Measurements from ENCODE around the gene PMF1. TPM values are rescaled to one million over a fixed set of nuclear protein-coding genes. Genes with fewer than 3 reads are reported as not detected.
"Not testable (repeated sequence)": the region's sequence is repeated elsewhere in the genome, so short reads cannot be mapped to it uniquely, and the experiment has no call there.

PMF1 gene
- total RNA-seq (2014; rRNA removed; shearing (Covaris generic)) = 76.6 and 81.0 TPM in 2 replicates

DNA sequence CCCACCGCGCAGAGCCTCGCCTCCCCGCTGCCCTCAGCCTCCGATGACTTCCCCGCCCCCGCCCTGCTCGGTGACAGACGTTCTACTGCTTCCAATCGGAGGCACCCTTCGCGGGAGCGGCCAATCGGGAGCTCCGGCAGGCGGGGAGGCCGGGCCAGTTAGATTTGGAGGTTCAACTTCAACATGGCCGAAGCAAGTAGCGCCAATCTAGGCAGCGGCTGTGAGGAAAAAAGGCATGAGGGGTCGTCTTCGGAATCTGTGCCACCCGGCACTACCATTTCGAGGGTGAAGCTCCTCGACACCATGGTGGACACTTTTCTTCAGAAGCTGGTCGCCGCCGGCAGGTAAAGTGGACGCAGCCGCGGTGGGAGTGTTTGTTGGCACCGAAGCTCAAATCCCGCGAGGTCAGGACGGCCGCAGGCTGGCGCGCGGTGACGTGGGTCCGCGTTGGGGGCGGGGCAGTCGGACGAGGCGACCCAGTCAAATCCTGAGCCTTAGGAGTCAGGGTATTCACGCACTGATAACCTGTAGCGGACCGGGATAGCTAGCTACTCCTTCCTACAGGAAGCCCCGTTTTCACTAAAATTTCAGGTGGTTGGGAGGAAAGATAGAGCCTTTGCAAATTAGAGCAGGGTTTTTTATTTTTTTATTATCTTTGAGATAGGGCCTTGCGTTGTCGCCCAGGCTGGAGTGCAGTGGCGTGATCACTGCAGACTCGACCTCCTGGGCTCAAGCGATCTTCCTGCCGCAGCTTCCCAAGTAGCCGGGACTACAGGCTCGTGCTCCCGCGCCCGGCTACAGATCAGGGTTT lies at the start of gene PMF1:
Gene PMF1, plus strand, starts transcription at position 175 of the 811 bp plus-strand sequence. Its CDS starts 9 bp downstream, at position 184.
- peak; percentile 94 for DNase-seq (ENCODE audit: low read depth)

DNA sequence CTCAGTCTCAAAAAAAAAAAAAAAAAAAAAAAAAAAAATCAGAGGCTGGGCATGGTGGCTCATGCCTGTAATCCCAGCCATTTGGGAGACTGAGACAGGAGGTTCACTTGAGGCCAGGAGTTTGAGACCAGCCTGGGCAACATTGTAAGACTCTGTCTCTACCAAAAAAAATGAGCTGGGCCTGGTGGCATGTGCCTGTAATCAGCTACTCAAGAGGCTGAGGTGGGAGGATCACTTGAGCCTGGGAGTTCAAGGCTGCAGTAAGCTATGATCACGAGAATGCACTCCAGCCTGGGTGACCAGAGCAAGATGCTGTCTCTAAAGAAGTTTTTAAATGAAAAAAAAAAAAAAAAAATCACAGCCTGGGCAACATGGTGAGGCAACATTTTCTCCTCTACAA lies 49.1 kb upstream of the PMF1 start:
- DNase-seq (ENCODE audit: low read depth) = no peak

DNA sequence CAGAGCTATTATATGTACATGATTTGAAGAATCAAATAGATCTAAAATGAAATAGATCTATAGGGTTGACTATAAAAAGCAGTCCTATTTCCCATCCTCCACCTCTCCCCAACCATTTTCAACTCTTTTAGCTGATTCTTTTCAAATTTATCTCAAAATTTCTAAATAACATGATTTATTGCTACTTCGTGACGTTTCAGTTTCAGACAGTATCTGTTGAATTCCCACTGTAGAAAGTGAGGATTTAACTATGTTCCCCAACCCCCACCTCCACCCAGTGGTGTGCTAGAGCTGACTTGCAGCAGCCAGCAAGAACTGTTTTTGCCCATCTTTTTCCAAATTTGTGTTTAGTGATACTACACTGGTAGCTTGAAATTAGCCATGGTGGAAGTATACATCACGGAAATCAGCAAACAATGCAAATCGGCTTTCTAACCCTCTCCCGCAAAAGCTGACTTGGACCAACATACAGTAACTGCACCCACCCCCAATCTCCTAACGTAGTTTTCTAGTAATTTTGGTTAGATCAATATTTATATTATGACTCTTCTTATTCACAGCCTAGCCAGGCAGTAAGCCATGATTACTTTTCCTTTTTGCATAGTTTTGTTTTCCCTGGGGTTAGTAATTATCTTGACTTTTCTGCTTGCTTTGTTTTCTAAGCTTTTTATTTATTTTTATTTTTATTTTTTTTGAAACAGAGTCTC lies 48.5 kb upstream of the PMF1 start:
- no peak for DNase-seq (ENCODE audit: low read depth)

DNA sequence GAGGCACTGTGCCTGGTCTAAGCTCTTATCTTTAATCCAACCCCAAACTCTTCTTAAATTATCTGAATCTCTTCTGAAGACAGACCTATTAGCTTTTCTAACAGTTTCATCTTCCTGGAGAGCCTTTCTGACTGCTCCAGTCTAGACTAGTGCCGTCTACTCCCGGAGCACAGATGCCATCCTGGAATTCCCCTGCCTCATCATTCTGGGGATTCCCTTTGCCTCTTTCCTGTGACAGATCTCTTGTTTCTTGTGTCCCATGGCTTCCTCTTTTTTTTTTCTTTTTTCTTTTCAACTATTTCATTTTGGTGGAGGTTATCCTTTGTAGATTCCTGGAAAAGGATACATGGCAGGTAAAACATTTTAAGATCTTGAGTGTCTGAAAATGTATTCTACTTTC lies 47.7 kb upstream of the PMF1 start:
- no peak for DNase-seq (ENCODE audit: low read depth)

DNA sequence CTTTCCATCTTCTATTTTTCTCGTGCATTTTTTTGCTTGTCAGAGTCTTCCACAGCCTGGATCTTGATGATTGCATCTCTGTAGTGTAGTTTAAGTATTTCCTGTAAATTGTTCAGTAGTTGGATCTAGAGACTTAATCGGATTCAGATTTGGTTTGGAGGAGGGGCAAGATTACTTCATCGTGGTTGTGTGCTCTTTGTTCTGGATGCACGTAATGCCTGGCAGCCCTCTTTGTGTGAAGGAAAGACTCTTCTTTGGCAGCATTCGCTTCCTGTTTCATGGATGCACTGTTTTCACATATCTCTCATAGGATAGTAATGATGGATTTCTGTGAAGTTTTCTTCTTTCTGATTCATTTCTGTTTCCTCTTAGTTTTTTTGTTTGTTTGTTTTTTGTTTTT lies 45.3 kb upstream of the PMF1 start:
- no peak for DNase-seq (ENCODE audit: low read depth)

DNA sequence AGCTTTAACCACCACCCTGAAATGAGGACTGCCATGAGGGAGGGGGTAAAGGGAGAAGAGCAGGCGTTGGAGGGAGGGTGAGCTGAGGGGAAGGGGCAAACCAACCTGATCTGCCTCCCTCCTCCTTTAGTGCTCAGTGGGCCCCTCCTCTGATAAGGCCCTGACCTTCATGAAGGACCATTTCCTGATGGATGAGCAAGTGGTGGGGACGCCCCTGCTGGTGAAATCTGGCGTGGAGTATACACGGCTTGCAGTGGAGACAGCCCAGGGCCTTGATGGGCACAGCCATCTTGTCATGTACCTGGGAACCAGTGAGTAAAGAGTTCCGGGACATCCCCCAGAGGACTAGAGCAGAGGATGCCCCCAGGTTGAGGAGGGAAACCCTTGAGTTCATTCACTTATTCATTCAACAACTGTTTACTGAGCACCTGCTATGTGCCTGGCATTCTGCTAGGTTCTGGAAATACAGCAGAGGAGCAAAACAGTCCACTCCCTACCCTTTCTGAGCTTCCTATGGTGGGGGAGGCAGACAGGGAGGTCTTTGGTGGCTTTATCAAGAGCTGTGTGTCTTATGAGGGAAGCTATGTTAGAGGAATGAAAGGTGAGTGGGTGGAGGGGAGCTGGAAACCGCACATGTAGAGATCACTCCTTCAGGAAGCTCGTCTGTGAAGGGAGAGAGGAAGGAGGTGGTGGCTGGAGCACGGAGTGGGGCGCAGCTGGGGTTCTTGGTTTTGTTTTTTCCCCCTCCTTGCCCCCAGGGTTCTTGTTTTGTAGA lies 39.9 kb upstream of the PMF1 start:
- DNase-seq (ENCODE audit: low read depth) = no peak

GRCh38 chr1:156176610-156177210 lies 36.1 kb upstream of the PMF1 start:
- no peak for DNase-seq (ENCODE audit: low read depth)

GRCh38 chr1:156177919-156178654 lies 34.7 kb upstream of the PMF1 start:
- no peak for DNase-seq (ENCODE audit: low read depth)

DNA sequence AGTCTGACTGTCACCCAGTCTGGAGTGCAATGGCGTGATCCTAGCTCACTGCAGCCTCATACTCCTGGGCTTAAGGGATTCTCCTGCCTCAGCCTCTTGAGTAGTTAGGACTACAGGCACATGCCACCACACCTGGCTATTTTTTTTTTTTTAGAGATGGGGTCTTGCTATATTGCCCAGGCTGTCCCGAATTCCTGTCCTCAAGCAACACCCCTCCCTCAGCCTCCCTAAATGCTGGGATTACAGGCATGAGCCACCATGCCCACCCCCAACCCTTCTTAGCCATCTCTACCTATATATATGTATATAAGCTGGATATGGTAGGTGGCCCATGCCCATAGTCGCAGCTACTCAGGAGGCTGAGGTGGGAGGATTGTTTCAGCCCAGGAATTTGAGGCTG lies 32.3 kb upstream of the PMF1 start:
- DNase-seq (ENCODE audit: low read depth) = no peak

DNA sequence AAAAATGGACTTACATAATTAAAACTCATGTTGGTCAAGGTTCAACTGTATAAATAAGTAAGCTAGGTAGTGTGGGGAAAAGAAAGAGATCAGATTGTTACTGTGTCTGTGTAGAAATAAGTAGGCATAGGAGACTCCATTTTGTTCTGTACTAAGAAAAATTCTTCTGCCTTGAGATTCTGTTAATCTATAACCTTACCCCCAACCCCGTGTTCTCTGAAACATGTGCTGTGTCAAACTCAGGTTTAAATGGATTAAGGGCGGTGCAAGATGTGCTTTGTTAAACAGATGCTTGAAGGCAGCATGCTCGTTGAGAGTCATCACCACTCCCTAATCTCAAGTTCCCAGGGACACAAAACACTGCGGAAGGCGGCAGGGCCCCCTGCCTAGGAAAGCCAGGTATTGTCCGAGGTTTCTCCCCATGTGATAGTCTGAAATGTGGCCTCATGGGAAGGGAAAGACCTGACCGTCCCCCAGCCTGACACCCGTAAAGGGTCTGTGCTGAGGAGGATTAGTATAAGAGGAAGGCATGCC lies 31.3 kb upstream of the PMF1 start:
- DNase-seq (ENCODE audit: low read depth) = not testable (repeated sequence)

- not testable (repeated sequence) for DNase-seq (ENCODE audit: low read depth)
These were observed 30.6 kb upstream of the PMF1 start for GRCh38 chr1:156182010-156182779.

GRCh38 chr1:156186347-156187177 lies 26.2 kb upstream of the PMF1 start:
- DNase-seq (ENCODE audit: low read depth) = not testable (repeated sequence)

- not testable (repeated sequence) for DNase-seq (ENCODE audit: low read depth)
These were observed 22.5 kb upstream of the PMF1 start for GRCh38 chr1:156190265-156190664.

GRCh38 chr1:156191292-156191964 lies 21.4 kb upstream of the PMF1 start:
- DNase-seq (ENCODE audit: low read depth) = no peak

DNA sequence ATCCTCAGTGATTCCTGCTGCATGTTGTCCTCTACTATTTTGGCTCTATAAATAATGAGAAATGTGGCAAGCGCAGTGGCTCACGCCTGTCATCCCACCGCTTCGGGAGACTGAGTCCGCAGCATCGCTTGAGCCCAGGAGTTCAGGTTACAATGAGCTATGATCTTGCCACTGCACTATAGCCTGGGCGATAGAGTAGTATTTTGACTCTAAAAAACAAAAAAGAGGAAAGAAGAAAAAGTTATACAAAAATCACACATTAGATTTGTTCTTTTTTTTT lies 19.7 kb upstream of the PMF1 start:
- DNase-seq (ENCODE audit: low read depth) = no peak

DNA sequence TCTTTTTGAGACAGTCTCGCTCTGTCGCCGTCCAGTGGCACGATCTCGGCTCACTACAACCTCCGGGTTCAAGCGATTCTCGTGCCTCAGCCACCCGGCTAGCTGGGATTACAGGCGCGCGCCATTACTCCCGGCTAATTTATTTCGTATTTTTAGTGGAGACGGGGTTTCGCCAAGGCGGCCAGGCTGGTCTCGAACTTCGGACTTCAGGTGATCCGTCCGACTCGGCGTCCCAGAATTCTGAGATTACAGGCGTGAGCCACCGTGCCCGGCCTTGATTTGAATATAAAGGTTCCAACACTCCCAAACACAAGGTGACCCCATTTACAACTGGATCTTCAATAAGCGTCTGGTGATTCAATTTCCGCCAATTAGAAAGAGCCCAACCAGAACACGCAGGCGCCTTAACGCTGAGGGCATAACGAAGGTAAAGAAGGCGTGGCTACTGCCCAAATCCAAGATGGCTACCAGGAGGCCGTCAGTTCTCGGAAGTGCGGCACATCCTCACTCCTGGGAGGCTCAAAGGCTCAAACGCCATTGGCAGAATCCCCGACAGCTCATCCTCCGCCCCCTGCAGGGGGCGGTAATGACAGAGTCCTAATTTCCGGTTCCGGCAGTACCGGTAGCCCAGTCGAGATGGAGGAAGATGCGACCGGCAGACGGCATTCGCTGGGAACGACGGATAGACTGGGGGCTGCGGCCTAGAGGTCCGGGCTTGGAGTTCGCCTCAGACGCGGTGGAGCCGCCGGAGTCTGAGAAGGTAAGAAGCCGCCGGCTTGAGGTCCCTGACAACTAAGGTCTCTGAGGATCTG lies 19.1 kb upstream of the PMF1 start, which contains the start of gene SLC25A44:
Gene SLC25A44, plus strand, starts transcription at position 617 of the 812 bp plus-strand sequence. CDS start 5,744 bp downstream, outside the sequence.
- DNase-seq (ENCODE audit: low read depth) = peak; percentile 97

GRCh38 chr1:156194300-156194652 lies 18.5 kb upstream of the PMF1 start:
- peak; percentile 18 for DNase-seq (ENCODE audit: low read depth)

- DNase-seq (ENCODE audit: low read depth) = no peak
These were observed 17.0 kb upstream of the PMF1 start for GRCh38 chr1:156195853-156196252.

Data from RPMI7951 (cell line).